MM.1S (cell line): ENCODE data around the gene DCBLD2.

Experiments
- EZH2phosphoT487 ChIP-seq: fragments of 300-600 bp; sonication (generic); IDR thresholded peaks from 2 replicates; pipeline ENCODE4 v1.6.1; 2018; ENCODE audit warnings: antibody characterized with exemption, low read length
- TF ChIP-seq, protein P1 (sequence below): fragments of 300-600 bp; sonication (generic); IDR thresholded peaks from 2 replicates; pipeline ENCODE4 v1.5.1; 2016; ENCODE audit warnings: antibody characterized with exemption, low read length, mixed read lengths

GRCh38 chr3:98807561-98807960 is 93.9 kb downstream of the DCBLD2 start:
- TF ChIP-seq, protein P1, sequence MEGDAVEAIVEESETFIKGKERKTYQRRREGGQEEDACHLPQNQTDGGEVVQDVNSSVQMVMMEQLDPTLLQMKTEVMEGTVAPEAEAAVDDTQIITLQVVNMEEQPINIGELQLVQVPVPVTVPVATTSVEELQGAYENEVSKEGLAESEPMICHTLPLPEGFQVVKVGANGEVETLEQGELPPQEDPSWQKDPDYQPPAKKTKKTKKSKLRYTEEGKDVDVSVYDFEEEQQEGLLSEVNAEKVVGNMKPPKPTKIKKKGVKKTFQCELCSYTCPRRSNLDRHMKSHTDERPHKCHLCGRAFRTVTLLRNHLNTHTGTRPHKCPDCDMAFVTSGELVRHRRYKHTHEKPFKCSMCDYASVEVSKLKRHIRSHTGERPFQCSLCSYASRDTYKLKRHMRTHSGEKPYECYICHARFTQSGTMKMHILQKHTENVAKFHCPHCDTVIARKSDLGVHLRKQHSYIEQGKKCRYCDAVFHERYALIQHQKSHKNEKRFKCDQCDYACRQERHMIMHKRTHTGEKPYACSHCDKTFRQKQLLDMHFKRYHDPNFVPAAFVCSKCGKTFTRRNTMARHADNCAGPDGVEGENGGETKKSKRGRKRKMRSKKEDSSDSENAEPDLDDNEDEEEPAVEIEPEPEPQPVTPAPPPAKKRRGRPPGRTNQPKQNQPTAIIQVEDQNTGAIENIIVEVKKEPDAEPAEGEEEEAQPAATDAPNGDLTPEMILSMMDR: no peak
- TF ChIP-seq EZH2phosphoT487: no peak
